ENCODE results near the gene KHDC4. TPM values are rescaled to one million over a fixed set of nuclear protein-coding genes. Genes with fewer than 3 reads are reported as not detected.

The KHDC4 gene
- total RNA-seq, 6 experiments from 2014 or later = 22.6 to 26.1 (median 23.5) TPM

- Mint-ChIP-seq H3K27ac (no peak overlapping the region), H3K4me1 (ENCODE audit: low read depth) (peaks cover 17% of the 10 kb centered on the region)
- no peak for TF ChIP-seq CTCF (IDR thresholded peaks at IDR 0.05)
These were observed 52.0 kb downstream of the KHDC4 start for GRCh38 chr1:155882235-155882634.

GRCh38 chr1:155880950-155881349, 53.3 kb downstream of the KHDC4 start:
- Mint-ChIP-seq H3K9me3 (no peaks in the 10 kb centered on the region), H3K36me3 (ENCODE audit: low read depth) (peaks cover 23% of the 10 kb centered on the region), H3K27ac (no peak overlapping the region), H3K27me3 (ENCODE audit: insufficient read depth) (no peaks in the 10 kb centered on the region; the same call in 1 of the 2 replicates), H3K4me3 (no peak overlapping the region), H3K4me1 (ENCODE audit: low read depth) (peaks cover 17% of the 10 kb centered on the region)
- no peak for DNase-seq
- no peak for TF ChIP-seq CTCF (IDR thresholded peaks at IDR 0.05)

More at GRCh38 chr1:155882235-155882634, 52.0 kb downstream of the KHDC4 start:
- no peak for DNase-seq
- no peaks in the 10 kb centered on the region; the same call in 1 of the 2 replicates for H3K27me3 Mint-ChIP-seq (ENCODE audit: insufficient read depth)
- no peaks in the 10 kb centered on the region for H3K9me3 Mint-ChIP-seq
- peaks cover 23% of the 10 kb centered on the region for H3K36me3 Mint-ChIP-seq (ENCODE audit: low read depth)
- no peak overlapping the region for H3K4me3 Mint-ChIP-seq

- Mint-ChIP-seq H3K27me3 (ENCODE audit: insufficient read depth) (no peaks in the 10 kb centered on the region; the same call in 1 of the 2 replicates), H3K4me3 (no peak overlapping the region), H3K4me1 (ENCODE audit: low read depth) (peaks cover 17% of the 10 kb centered on the region), H3K27ac (no peak overlapping the region), H3K36me3 (ENCODE audit: low read depth) (peaks cover 23% of the 10 kb centered on the region), H3K9me3 (no peaks in the 10 kb centered on the region)
- TF ChIP-seq CTCF (IDR thresholded peaks at IDR 0.05) = no peak
- DNase-seq = no peak
These were observed 54.0 kb downstream of the KHDC4 start for GRCh38 chr1:155880251-155880650.

- no peak for DNase-seq
- peaks cover 10% of the 10 kb centered on the region; the same call in 1 of the 2 replicates for H3K4me1 Mint-ChIP-seq (ENCODE audit: low read depth)
- no peaks in the 10 kb centered on the region for H3K9me3 Mint-ChIP-seq
- no peak overlapping the region for H3K27ac Mint-ChIP-seq
- H3K4me3 Mint-ChIP-seq = no peak overlapping the region
- TF ChIP-seq CTCF (IDR thresholded peaks at IDR 0.05) = no peak
- no peaks in the 10 kb centered on the region; the same call in 1 of the 2 replicates for H3K27me3 Mint-ChIP-seq (ENCODE audit: insufficient read depth)
- peaks cover 16% of the 10 kb centered on the region for H3K36me3 Mint-ChIP-seq (ENCODE audit: low read depth)
These were observed 56.3 kb downstream of the KHDC4 start for GRCh38 chr1:155877945-155878344.

GRCh38 chr1:155873860-155874259, 60.4 kb downstream of the KHDC4 start:
- no peaks in the 10 kb centered on the region; the same call in 1 of the 2 replicates for H3K27me3 Mint-ChIP-seq (ENCODE audit: insufficient read depth)
- peak overlapping the region; percentile 88 for H3K27ac Mint-ChIP-seq
- no peaks in the 10 kb centered on the region for H3K9me3 Mint-ChIP-seq
- no peak for TF ChIP-seq CTCF (IDR thresholded peaks at IDR 0.05)
- peak overlapping the region; percentile 46; the same call in 1 of the 2 replicates for H3K4me3 Mint-ChIP-seq
- H3K4me1 Mint-ChIP-seq (ENCODE audit: low read depth) = peaks cover 10% of the 10 kb centered on the region; the same call in 1 of the 2 replicates
- H3K36me3 Mint-ChIP-seq (ENCODE audit: low read depth) = peaks cover 8% of the 10 kb centered on the region
- peak; percentile 57 for DNase-seq
